ENCODE measurements around the gene SULT6B1.
"Not testable (repeated sequence)": the region's sequence is repeated elsewhere in the genome, so short reads cannot be mapped to it uniquely, and the experiment has no call there.

SULT6B1 gene

GRCh38 chr2:37195862-37196319 lies 7.4 kb upstream of the SULT6B1 start:
- not testable (repeated sequence) for DNase-seq

- DNase-seq, result no peak
These were observed 4.1 kb upstream of the SULT6B1 start for GRCh38 chr2:37192551-37192950.

GRCh38 chr2:37191747-37192146 lies 3.3 kb upstream of the SULT6B1 start:
- no peak for DNase-seq

- no peak for DNase-seq
These were observed 2.8 kb upstream of the SULT6B1 start for GRCh38 chr2:37191253-37191652.

- DNase-seq, result no peak
These were observed 1.8 kb upstream of the SULT6B1 start for GRCh38 chr2:37190290-37190689.

GRCh38 chr2:37189452-37190153 lies 1.1 kb upstream of the SULT6B1 start:
- no peak for DNase-seq

GRCh38 chr2:37181726-37182684 lies 6.5 kb downstream of the SULT6B1 start:
- DNase-seq, result no peak

GRCh38 chr2:37180640-37181039 lies 7.8 kb downstream of the SULT6B1 start:
- DNase-seq, result no peak

GRCh38 chr2:37180006-37180639 lies 8.3 kb downstream of the SULT6B1 start:
- DNase-seq, result no peak

GRCh38 chr2:37173741-37174140 lies 14.7 kb downstream of the SULT6B1 start:
- DNase-seq, result no peak

GRCh38 chr2:37171624-37171950 lies 16.9 kb downstream of the SULT6B1 start:
- no peak for DNase-seq

GRCh38 chr2:37168217-37168981 lies 20.1 kb downstream of the SULT6B1 start:
- peak; percentile 41 for DNase-seq

GRCh38 chr2:37167636-37168180 lies 20.8 kb downstream of the SULT6B1 start:
- DNase-seq, result no peak

- DNase-seq, result no peak
These were observed 23.7 kb downstream of the SULT6B1 start for GRCh38 chr2:37164757-37165156.

- peak; percentile 79 for DNase-seq
These were observed 31.4 kb downstream of the SULT6B1 start, which contains the start of gene EIF2AK2 for GRCh38 chr2:37156857-37157714. Gene EIF2AK2, minus strand, starts transcription at chr2:37156980. Its CDS starts 9,174 bp downstream, at chr2:37147806.

- peak; percentile 38 for DNase-seq
These were observed 32.2 kb downstream of the SULT6B1 start for GRCh38 chr2:37156071-37156856.

- no peak for DNase-seq
These were observed 33.7 kb downstream of the SULT6B1 start for GRCh38 chr2:37154785-37155184.

- DNase-seq, result no peak
These were observed 35.2 kb downstream of the SULT6B1 start for GRCh38 chr2:37153224-37153623.

GRCh38 chr2:37149626-37150322 lies 38.7 kb downstream of the SULT6B1 start:
- DNase-seq, result no peak

- no peak for DNase-seq
These were observed 40.1 kb downstream of the SULT6B1 start for GRCh38 chr2:37148325-37148724.
